SJSA1 (cell line): Measurements from ENCODE around the gene ASPSCR1. TPM values are rescaled to one million over a fixed set of nuclear protein-coding genes. Genes with fewer than 3 reads are reported as not detected.

Experiments
- DNase-seq, 2 experiments: peaks; one replicate each; pipeline ENCODE4 v3.0.0-alpha.2; 2015 to 2020; ENCODE audit warnings: low spot score in 2 of 2, low read depth in 1 of 2
- H3K27ac ChIP-seq: fragments of 250-450 bp; sonication (Bioruptor Pico); 2 replicates; pipeline ENCODE4 v1.5.1; 2020; ENCODE audit warnings: mild to moderate bottlenecking, moderate library complexity
- H3K27me3 ChIP-seq: fragments of 250-450 bp; sonication (Bioruptor Pico); replicated peaks from 2 replicates; pipeline ENCODE4 v1.5.1; 2020; ENCODE audit warnings: mild to moderate bottlenecking, moderate library complexity
- H3K36me3 ChIP-seq: fragments of 250-450 bp; sonication (Bioruptor Pico); 2 replicates; pipeline ENCODE4 v1.5.1; 2020; ENCODE audit warnings: mild to moderate bottlenecking
- H3K4me1 ChIP-seq: fragments of 250-450 bp; sonication (Bioruptor Pico); replicated peaks from 2 replicates; pipeline ENCODE4 v1.6.1; 2021; ENCODE audit warnings: mild to moderate bottlenecking
- H3K4me3 ChIP-seq: fragments of 250-450 bp; sonication (Bioruptor Pico); 2 replicates; pipeline ENCODE4 v1.5.1; 2020; ENCODE audit warnings: mild to moderate bottlenecking
- H3K9me3 ChIP-seq: fragments of 250-450 bp; sonication (Bioruptor Pico); replicated peaks from 2 replicates; pipeline ENCODE4 v1.5.1; 2020; ENCODE audit warnings: mild to moderate bottlenecking
- total RNA-seq: library from RNA; depleted of rRNA; stranded (reverse); fragments of >200 nt; shearing (Covaris generic); gene quantifications from 2 replicates; pipeline ENCODE4 v1.2.3, GENCODE V29; 2014; rRNA removed

The ASPSCR1 gene, protein sequence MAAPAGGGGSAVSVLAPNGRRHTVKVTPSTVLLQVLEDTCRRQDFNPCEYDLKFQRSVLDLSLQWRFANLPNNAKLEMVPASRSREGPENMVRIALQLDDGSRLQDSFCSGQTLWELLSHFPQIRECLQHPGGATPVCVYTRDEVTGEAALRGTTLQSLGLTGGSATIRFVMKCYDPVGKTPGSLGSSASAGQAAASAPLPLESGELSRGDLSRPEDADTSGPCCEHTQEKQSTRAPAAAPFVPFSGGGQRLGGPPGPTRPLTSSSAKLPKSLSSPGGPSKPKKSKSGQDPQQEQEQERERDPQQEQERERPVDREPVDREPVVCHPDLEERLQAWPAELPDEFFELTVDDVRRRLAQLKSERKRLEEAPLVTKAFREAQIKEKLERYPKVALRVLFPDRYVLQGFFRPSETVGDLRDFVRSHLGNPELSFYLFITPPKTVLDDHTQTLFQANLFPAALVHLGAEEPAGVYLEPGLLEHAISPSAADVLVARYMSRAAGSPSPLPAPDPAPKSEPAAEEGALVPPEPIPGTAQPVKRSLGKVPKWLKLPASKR
- total RNA-seq = 38.5 and 55.4 TPM in 2 replicates

DNA sequence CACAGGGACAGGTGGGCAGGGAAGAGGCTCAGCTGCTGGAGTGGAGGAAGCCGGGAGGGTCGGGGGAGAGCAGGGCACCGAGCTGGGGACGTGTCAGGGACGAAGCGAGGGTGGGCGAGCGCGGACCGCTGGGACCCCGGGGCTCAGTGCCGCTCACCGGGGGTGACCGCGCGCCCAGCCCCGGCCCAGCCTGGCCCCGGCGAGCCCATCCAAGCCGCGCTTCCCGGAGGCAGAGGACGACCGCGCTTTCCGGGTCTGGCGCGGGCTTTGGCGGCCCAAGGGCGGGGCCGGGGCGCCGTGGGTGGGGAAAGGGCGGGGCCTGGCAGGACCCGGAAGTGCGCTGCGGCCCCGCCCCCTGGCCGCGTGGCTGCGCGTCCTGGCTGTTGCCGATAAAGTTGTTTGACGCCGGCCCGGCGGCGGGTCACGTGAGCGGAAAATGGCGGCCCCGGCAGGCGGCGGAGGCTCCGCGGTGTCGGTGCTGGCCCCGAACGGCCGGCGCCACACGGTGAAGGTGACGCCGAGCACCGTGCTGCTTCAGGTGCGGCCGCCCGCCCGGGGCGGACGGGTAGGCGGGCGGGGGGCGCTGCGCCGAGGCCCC is at the start of gene ASPSCR1:
Gene ASPSCR1 (plus strand): TSS at position 419 of the 598 bp plus-strand sequence. CDS start 18 bp downstream, at position 437.
- H3K27ac ChIP-seq = peak within 1 kb of the TSS; percentile 94

DNA sequence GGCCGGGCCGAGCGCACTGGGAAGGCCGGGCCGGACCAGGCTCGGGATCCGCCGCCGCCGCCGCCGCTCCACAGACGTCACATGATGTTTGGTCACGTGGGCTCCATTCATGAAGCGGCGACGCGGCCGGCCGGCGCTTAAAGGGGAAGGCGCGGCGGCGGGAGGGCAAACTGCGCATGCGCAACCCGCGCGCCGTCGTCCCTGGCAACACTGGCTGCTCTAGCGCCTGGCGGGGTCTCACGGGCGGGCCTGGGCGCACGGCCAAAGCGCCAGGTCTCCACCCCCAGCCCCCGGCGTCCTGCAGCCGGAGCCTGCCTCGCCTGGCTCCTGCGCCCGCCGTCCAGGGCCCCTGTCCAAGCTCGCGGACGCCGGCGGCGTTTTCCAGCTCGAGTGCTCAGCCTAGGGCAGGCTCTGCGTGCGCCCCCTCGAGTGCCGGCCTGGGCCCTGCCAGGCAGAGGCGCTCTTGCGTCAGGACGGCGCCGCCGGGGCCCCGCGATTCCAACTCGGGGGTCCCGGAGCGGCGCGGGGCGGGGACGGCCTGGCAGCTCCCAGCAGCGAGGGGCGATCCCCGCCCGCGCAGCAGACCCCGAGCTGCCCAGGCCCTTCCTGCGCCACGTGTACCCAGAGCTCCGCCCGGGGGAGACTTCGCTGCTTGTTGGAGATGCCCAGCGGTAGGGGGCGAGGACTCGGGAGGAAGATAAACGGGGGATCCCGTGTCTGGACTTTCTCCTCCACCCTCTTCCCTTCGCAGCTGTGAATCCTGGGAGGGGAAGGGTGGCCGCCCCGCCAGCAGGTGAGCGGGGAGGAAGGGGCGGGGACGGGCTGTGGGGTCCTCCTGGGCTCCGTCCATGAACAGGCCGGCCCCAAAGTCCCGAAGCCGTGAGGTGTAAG is 49.5 kb upstream of the ASPSCR1 start, which contains the start of gene MAFG:
Gene MAFG (minus strand): TSS at position 83 of the 891 bp plus-strand sequence. CDS start 4,550 bp downstream, outside the sequence.
- peak within 1 kb of the TSS; percentile 91 for H3K4me3 ChIP-seq
- peaks cover 5% of the 10 kb centered on the region for H3K36me3 ChIP-seq
- peak; percentile 96 to 99 for DNase-seq
- peaks cover 33% of the 10 kb centered on the region for H3K4me1 ChIP-seq
- H3K27ac ChIP-seq = peak within 1 kb of the TSS; percentile 95
- 0 out of 2 replicates have a peak, but pooled peaks cover 2% of the 10 kb centered on the region for H3K27me3 ChIP-seq
- H3K9me3 ChIP-seq = no peaks in the 10 kb centered on the region

More for the DNA sequence above, at the start of gene ASPSCR1:
- Histone ChIP-seq H3K4me1 (peaks cover 17% of the 10 kb centered on the region), H3K36me3 (peaks cover 28% of the 10 kb centered on the region), H3K27me3 (no peaks in the 10 kb centered on the region; the same call in 1 of the 2 replicates), H3K9me3 (no peaks in the 10 kb centered on the region), H3K4me3 (peak within 1 kb of the TSS; percentile 98)
- DNase-seq = peak; percentile 94 to 95

DNA sequence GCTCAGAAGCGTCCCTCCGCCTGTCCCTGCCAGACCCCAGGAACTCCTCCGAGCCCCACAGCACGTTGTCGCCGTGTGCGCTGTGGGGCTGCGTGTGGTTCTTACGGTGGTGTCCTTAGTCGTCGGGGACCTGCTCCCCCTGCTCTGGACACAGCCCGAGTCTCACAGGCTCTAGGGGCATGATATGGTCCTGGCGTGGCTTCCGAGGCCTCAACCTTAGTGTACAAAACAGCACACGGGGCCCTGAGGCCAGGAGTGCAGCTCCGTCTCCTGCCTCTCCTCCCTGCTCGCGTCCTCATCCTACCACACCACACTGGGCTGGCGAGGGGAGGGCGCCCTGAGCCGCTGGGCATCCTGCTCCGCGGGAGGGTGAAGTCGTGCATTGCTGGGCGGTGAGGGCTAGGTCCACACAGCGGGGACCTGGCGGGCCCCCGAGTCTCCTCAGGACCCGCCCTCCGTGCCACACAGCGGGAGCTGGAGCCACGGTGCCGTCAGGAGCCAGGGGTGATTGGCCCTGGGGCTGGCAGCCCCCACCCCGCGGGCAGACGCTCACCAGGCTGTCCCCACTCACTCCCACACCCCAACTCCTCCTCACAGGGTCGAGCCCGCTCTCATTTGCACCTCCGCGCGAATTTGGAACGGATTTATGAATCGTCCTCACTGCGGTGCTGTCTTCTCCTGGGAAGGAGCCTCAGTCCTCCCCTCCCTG is 48.7 kb upstream of the ASPSCR1 start:
- no peak for DNase-seq
- Histone ChIP-seq H3K9me3 (no peaks in the 10 kb centered on the region), H3K27ac (no peak overlapping the region), H3K4me1 (peaks cover 28% of the 10 kb centered on the region), H3K27me3 (0 out of 2 replicates have a peak, but pooled peaks cover 2% of the 10 kb centered on the region), H3K4me3 (peak overlapping the region; percentile 91; the same call in 1 of the 2 replicates), H3K36me3 (peaks cover 4% of the 10 kb centered on the region)

DNA sequence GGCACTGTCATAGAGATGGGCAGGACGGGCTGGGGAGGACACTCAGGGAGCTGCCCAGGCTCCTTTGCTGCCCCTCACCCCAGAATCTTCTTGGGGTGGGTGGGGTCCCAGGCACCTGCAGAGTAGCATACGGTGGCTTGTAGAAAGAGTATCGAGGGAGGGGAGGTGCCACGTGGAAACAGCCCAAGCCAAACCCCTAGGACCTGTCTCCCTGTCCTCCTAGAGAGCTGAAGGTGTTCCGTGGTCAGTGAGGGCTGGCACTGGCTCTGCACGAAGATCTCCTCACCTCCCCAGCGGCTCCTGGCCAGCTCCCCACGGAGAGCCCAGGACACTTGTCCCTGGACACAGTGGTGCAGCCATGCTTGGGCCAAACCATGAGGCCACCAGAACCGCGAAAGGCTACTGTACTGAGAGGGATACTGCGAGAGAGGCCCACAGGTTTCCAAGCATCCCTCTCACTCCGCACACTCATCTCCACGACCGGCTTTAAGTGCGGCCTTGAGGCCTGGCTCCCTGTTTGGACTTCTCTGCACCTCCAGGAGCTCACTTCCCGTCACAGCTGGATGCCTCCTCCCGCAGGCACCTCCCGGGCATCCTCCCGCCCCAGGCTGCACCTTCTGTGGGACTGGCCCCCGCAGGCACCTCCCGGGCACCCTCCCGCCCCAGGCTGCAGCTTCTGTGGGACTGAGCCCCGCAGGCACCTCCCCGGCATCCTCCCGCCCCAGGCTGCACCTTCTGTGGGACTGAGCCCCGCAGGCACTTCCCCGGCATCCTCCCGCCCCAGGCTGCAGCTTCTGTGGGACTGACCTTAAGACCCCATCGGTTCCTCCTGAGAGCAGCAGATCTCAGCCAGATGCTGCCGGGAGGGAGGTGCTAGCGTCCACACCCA is 47.9 kb upstream of the ASPSCR1 start:
- Histone ChIP-seq H3K4me1 (peaks cover 20% of the 10 kb centered on the region), H3K36me3 (peaks cover 4% of the 10 kb centered on the region), H3K4me3 (no peak overlapping the region), H3K27ac (no peak overlapping the region), H3K27me3 (0 out of 2 replicates have a peak, but pooled peaks cover 2% of the 10 kb centered on the region), H3K9me3 (no peaks in the 10 kb centered on the region)
- DNase-seq = no peak

DNA sequence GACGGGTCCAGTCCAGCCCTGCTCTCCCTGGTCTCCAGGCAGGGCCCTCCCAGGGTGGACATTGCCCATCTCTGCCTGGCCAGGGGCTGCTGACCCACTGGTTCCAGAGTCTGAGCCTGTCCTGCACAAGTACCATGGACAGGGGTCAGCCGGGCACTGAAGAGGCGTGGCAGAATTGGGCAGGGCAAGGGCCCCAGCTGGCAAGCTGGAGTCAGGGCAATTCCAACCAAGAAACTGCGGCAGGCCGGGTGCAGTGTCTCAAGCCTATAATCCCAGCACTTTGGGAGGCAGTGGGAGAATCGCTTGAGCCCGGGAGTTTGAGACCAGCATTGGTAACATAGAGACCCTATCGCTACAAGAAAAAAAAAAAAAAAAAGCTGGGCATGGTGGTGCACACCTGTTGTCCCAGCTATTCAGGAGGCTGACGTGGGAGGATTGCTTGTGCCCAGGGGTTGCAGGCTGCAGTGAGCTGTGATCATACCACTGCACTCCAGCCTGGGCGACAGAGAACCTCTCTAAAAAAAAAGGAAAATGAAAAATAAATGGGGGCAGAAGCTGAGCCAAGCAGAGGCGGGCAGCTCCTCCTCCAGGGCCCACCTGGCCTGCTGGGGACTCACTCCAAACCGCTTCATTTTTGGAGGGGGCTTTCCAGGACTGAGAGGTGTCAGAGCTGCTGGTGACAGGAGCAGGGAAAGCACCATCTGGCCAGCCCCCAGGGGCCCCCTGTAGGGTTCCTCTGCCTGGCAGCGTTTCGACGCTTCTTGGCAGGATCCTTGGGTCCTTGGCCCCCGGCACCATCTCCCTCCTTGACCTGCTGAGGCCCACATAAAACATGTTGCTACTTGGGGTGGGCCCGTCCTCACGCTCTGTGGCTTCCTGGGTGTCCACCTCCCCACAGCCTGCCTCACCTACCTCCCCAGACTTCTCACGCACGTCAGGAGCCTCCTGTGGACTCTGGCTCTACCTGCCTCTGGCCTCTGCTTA is 47.0 kb upstream of the ASPSCR1 start:
- Histone ChIP-seq H3K9me3 (no peaks in the 10 kb centered on the region), H3K27me3 (0 out of 2 replicates have a peak, but pooled peaks cover 2% of the 10 kb centered on the region), H3K36me3 (peaks cover 4% of the 10 kb centered on the region), H3K4me3 (no peak overlapping the region), H3K4me1 (peaks cover 20% of the 10 kb centered on the region), H3K27ac (no peak overlapping the region)
- no peak for DNase-seq

DNA sequence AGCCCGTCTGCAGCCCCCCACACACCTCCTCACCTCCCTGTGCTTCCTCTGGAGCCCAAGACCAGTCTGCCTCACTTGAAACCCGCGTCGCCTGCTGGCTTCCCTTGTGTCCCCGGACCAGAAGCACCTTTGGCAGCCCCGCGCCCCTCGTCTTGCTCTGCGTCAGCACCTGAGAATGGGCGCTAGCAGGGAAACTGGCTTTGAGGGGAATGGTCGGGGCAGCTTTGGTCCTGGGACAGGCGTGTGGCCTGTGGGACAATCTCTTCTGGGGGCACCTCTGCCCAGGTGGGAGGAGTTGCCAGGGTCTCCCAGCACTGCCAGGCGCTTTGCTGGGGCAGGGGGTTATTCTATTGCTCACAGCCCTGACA is 46.3 kb upstream of the ASPSCR1 start:
- Histone ChIP-seq H3K4me1 (peaks cover 16% of the 10 kb centered on the region), H3K36me3 (peaks cover 4% of the 10 kb centered on the region), H3K9me3 (no peaks in the 10 kb centered on the region), H3K27me3 (0 out of 2 replicates have a peak, but pooled peaks cover 2% of the 10 kb centered on the region), H3K27ac (no peak overlapping the region), H3K4me3 (no peak overlapping the region)
- DNase-seq = no peak

DNA sequence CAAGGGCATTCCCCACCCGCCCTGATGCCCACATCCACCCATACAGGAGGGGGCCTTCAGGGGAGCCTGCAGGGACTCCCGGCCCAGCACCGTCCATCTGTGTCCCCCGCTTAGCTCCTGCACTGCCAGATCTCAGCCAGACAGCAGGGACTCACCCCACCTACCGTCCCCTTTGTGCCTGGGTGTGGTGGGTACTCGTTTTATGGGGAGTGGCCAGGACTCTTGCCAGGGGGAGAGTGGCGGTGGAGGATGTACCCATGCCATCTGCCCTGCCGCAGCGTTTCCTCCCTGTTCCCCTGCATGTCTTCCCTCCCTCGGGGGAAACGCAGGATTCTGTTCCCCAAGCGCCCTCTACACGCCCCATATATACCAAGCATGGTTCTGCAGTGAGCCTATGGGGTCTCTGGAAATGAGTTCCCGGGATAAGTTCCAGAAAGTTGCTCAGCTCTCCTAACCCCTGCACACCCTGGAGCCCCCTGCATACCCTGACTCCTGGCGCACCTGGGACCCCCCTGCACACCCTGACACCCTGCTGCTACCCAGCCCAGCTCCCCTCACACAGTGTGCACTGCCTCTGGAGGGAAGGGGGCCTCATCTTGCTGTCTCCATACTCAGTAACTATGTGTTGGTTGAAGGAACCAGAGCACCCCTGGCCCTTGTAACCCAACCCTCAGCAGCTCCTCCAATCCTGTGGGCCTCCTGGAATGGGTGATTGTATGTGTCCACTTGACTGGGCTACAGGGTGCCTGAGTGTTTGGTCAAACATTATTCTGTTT is 45.7 kb upstream of the ASPSCR1 start:
- Histone ChIP-seq H3K27ac (no peak overlapping the region), H3K9me3 (no peaks in the 10 kb centered on the region), H3K4me1 (peaks cover 16% of the 10 kb centered on the region), H3K36me3 (peaks cover 4% of the 10 kb centered on the region), H3K4me3 (no peak overlapping the region), H3K27me3 (0 out of 2 replicates have a peak, but pooled peaks cover 2% of the 10 kb centered on the region)
- no peak for DNase-seq

DNA sequence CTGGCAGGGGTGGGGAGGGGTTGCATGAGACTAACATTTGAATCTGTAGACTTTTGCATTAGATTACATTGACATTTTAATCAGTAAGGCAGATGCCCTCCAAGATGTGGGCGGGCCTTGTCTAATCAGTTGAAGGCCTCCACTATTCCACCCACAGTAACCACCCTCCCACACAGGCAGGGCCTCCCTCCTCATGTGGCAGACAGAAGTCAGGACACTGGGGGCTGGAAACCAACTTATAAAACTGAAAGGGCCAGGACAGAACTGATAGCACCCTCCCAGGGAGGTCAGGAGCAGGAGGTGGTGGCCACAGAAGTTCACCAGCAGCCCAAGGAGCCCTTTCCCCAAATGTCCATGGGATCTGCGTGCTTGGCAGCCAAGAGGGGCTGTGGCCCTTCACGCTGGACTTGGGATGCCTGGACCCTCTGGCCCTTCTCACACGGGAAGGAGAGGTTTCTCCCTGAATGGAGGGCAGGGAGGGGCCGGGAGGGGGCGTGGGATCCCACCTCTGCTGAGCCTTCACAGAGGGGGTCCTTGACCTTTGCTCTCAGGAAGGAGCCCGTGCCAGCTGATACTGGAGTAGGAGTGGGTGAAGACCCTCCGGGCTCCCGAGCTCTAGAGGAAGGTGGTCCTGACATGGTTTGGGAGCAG is 45.0 kb upstream of the ASPSCR1 start:
- Histone ChIP-seq H3K27ac (no peak overlapping the region), H3K36me3 (no peaks in the 10 kb centered on the region), H3K4me1 (peaks cover 23% of the 10 kb centered on the region), H3K9me3 (no peaks in the 10 kb centered on the region), H3K27me3 (0 out of 2 replicates have a peak, but pooled peaks cover 2% of the 10 kb centered on the region), H3K4me3 (no peak overlapping the region)
- no peak for DNase-seq

DNA sequence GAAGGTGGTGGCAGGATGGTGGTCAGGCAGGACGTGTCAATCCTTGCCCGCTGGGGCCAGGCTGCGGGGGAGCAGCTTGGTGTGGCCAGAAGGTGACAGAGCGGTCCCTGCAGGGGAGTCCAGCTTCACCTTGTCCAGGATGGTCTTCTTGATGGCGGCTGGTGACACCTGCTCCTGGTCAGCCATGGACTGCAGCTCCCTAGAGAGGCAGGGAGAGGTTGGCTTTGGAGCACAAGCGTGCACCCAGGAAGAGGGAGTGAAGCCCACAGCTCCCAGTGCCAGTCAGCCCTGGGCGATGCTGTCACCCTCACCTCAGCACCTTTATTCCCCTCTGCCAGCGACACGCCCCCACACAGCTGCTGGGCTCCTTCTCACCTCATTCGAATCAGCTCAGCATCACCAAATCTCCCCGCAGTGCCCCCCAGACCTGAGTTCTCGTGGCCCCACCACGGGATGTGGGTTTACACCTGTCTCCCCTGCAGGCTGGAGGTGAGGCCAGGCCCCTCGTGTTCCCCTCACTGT is 44.2 kb upstream of the ASPSCR1 start:
- Histone ChIP-seq H3K27me3 (0 out of 2 replicates have a peak, but pooled peaks cover 2% of the 10 kb centered on the region), H3K9me3 (no peaks in the 10 kb centered on the region), H3K27ac (no peak overlapping the region), H3K36me3 (no peaks in the 10 kb centered on the region), H3K4me1 (peaks cover 17% of the 10 kb centered on the region), H3K4me3 (no peak overlapping the region)
- DNase-seq = no peak
